Measurements from ENCODE around the gene ATAT1.

DNA sequence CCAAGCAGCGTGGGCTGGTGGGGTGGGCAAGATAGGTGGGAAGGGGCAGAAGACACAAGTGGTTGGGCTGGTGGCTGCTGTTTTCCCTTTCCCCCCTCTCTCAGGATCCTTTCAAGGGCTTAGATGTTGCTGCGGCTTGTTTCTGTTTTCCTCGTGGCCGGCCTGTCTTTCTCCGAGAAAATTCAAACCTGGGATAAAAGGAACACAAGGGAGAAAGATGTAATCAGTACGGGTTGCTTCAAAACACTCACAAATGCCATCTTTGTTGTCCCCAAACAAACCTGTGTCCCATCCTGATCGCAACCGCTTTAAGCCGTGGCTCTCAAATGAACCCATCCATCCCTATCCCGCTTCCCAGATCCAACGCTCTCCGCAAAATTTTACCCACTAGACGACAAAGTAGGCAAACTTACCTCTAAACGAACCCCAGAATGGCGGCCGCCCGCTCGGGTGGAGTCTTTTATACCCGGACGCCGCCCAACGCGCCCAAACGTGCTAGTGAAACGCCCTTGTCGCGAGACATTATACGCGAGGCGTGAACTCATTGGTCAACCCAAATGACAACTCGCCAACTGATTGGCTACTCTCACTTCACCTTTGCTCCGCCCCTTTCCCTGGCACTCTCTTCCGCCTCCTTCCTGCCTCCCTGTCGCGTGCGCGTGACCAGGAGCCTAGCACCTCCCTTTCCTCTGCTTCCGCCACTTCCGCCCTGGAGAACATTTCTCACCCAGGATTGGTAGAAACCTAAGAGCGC is 9.7 kb upstream of the ATAT1 start, which contains the start of gene PPP1R10:
- peak; percentile 99 to 100 for TF ChIP-seq POLR2A (IDR thresholded peaks at IDR 0.05)
- TF ChIP-seq, protein P1, sequence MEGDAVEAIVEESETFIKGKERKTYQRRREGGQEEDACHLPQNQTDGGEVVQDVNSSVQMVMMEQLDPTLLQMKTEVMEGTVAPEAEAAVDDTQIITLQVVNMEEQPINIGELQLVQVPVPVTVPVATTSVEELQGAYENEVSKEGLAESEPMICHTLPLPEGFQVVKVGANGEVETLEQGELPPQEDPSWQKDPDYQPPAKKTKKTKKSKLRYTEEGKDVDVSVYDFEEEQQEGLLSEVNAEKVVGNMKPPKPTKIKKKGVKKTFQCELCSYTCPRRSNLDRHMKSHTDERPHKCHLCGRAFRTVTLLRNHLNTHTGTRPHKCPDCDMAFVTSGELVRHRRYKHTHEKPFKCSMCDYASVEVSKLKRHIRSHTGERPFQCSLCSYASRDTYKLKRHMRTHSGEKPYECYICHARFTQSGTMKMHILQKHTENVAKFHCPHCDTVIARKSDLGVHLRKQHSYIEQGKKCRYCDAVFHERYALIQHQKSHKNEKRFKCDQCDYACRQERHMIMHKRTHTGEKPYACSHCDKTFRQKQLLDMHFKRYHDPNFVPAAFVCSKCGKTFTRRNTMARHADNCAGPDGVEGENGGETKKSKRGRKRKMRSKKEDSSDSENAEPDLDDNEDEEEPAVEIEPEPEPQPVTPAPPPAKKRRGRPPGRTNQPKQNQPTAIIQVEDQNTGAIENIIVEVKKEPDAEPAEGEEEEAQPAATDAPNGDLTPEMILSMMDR (IDR thresholded peaks at IDR 0.05): no peak
- no peak for TF ChIP-seq EP300 (IDR thresholded peaks at IDR 0.05)
- TF ChIP-seq POLR2AphosphoS5 (IDR thresholded peaks at IDR 0.05): peak; percentile 100

Measured in suprapubic skin (tissue), 4 donors.